ENCODE results near the gene SNX11.

SNX11 gene

GRCh38 chr17:48123111-48123510 is 15.5 kb downstream of the SNX11 start:
- Histone ChIP-seq H3K27me3 (replicated peaks; ENCODE audit: control insufficient read depth, insufficient read depth, low read length) (no peaks in the 10 kb centered on the region), H3K36me3 (ENCODE audit: control insufficient read depth, insufficient read depth, low read length) (peaks cover 35% of the 10 kb centered on the region), H3K4me3 (replicated peaks; ENCODE audit: low read depth, low read length) (no peak overlapping the region)
- no peak for TF ChIP-seq CTCF (IDR thresholded peaks at IDR 0.05; ENCODE audit: insufficient read depth, low read length, poor library complexity, severe bottlenecking)
- no peak for DNase-seq (ENCODE audit: extremely low read depth, insufficient read length)

GRCh38 chr17:48123776-48124388 is 16.3 kb downstream of the SNX11 start:
- TF ChIP-seq CTCF (IDR thresholded peaks at IDR 0.05; ENCODE audit: insufficient read depth, low read length, poor library complexity, severe bottlenecking): no peak
- Histone ChIP-seq H3K27me3 (replicated peaks; ENCODE audit: control insufficient read depth, insufficient read depth, low read length) (no peaks in the 10 kb centered on the region), H3K36me3 (ENCODE audit: control insufficient read depth, insufficient read depth, low read length) (peaks cover 32% of the 10 kb centered on the region), H3K4me3 (replicated peaks; ENCODE audit: low read depth, low read length) (no peak overlapping the region)
- DNase-seq (ENCODE audit: extremely low read depth, insufficient read length): no peak

- Histone ChIP-seq H3K4me3 (replicated peaks; ENCODE audit: low read depth, low read length) (no peak overlapping the region), H3K36me3 (ENCODE audit: control insufficient read depth, insufficient read depth, low read length) (peaks cover 29% of the 10 kb centered on the region), H3K27me3 (replicated peaks; ENCODE audit: control insufficient read depth, insufficient read depth, low read length) (no peaks in the 10 kb centered on the region)
- no peak for TF ChIP-seq CTCF (IDR thresholded peaks at IDR 0.05; ENCODE audit: insufficient read depth, low read length, poor library complexity, severe bottlenecking)
- DNase-seq (ENCODE audit: extremely low read depth, insufficient read length): no peak
Measured at GRCh38 chr17:48125829-48126531, 18.4 kb downstream of the SNX11 start.

GRCh38 chr17:48126532-48126850 is 18.9 kb downstream of the SNX11 start:
- DNase-seq (ENCODE audit: extremely low read depth, insufficient read length): no peak

GRCh38 chr17:48127371-48128051 is 19.9 kb downstream of the SNX11 start:
- no peaks in the 10 kb centered on the region for H3K27me3 ChIP-seq (replicated peaks; ENCODE audit: control insufficient read depth, insufficient read depth, low read length)
- peaks cover 16% of the 10 kb centered on the region for H3K36me3 ChIP-seq (ENCODE audit: control insufficient read depth, insufficient read depth, low read length)
- TF ChIP-seq CTCF (IDR thresholded peaks at IDR 0.05; ENCODE audit: insufficient read depth, low read length, poor library complexity, severe bottlenecking): no peak
- H3K4me3 ChIP-seq (replicated peaks; ENCODE audit: low read depth, low read length): no peak overlapping the region
- no peak for DNase-seq (ENCODE audit: extremely low read depth, insufficient read length)

More at GRCh38 chr17:48126532-48126850, 18.9 kb downstream of the SNX11 start:
- peaks cover 24% of the 10 kb centered on the region for H3K36me3 ChIP-seq (ENCODE audit: control insufficient read depth, insufficient read depth, low read length)
- H3K27me3 ChIP-seq (replicated peaks; ENCODE audit: control insufficient read depth, insufficient read depth, low read length): no peaks in the 10 kb centered on the region
- H3K4me3 ChIP-seq (replicated peaks; ENCODE audit: low read depth, low read length): no peak overlapping the region
- no peak for TF ChIP-seq CTCF (IDR thresholded peaks at IDR 0.05; ENCODE audit: insufficient read depth, low read length, poor library complexity, severe bottlenecking)

Measured in GM06990 (cell line).